ENCODE results near the gene FOXP2.
"Not testable (repeated sequence)": the region's sequence is repeated elsewhere in the genome, so short reads cannot be mapped to it uniquely, and the experiment has no call there.

Gene FOXP2

DNA sequence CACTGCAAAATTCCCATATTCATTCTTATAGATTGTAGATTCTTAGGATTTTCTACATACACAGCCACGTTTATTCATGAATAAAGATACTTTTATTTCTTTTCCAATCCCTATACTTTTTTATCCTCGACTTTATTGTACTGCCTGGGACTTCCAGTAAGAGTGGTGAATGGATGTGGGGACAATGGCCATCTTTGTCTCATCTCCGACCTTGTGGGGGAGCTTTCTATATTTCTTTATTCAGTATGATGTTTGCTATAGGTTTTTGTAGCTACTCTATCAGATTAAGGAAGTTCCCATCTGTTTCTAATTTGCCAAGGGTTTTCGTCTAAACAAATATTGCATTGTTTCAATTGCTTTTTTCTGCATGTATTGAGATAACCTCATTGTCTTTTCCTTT, 184.3 kb downstream of the FOXP2 start:
- DNase-seq = no peak

DNA sequence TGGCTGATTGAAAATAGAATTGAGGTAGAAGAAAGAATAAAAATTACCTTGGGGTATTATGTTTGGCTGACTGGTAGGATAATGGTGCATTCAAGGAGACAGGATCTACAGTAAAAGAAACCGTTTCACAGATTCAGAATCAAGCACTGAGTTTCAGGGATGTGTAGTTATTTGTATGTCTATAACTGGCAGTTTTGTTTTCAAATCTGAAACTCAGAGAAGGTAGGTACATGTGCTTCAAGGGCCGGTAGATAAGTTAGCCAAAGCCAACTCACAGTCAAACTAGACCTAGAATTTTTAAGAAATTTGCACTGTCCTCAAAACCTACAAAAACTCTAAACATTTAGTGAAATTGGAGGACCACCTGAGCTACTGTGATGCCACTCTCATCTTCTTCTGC, 191.5 kb downstream of the FOXP2 start:
- no peak for DNase-seq

DNA sequence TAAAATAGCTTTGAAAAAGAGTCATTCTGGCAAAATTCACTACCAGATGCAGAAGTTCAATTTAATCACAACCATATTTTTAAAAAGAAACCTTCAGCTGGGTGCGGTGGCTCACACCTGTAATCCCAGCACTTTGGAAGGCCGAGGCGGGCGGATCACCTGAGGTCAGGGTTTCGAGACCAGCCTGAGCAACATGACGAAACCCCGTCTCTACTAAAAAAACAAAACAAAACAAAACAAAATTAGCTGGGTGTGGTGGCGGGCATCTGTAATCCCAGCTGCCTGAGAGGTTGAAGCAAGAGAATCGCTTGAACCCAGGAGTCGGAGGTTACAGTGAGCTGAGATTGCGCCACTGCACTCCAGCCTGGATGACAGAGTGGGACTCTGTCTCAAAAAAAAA, 194.2 kb downstream of the FOXP2 start:
- not testable (repeated sequence) for DNase-seq

DNA sequence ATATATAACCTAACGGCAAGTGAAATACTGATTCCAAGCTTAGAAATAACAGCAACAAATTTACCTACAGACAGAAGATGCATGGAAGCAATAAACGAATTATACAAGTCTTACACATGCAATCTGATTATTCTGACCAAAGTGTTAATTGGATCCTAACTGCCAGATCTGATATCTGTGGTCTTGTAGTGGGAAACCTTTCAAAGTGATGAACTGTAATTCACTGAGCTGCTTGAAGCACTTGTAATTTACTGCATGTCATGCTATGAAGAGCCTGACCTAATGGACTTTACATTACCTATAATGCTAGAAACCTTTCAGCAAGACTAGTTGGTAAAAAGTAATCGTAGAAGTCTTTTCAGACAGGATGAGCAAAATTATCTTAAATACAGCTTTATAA, 205.6 kb downstream of the FOXP2 start:
- no peak for DNase-seq

DNA sequence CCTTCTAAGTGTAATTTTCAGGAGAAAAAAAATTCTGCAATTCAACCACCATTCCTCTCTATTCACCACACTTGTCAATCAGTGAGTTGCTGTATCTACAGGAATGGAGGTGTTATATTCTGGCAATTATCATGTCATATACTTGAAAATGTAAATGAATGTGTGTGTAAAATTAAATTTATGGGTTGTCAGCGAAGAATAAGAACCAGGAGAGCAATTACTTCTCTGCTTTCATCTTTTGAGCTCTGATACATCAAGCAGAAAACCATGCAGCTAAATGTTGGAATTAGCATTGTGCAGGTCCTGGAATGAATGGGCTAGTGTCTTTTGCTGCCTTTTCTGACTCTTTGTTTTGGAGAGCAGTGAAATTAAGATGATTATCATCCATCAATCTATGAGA, 207.6 kb downstream of the FOXP2 start:
- peak; percentile 89 for DNase-seq

DNA sequence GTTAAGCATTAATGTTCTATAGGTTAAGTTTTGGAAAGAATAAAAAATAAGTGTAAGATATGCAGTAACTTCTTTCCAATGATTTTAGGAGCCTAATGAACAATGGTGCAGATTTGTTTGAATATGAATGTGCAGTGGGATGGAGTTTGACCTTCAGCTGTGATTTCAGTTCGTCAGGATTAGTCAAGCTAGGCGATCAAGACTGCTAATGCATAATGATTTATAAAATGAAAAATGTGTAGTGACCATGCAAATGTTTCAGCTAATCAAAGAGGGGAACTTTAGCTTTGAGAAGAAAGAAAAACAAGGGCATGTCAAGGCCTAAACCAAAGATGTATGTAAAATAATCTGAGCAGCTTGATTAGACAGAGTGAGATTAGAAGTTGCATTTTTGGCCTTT, 208.5 kb downstream of the FOXP2 start:
- DNase-seq = peak; percentile 73

DNA sequence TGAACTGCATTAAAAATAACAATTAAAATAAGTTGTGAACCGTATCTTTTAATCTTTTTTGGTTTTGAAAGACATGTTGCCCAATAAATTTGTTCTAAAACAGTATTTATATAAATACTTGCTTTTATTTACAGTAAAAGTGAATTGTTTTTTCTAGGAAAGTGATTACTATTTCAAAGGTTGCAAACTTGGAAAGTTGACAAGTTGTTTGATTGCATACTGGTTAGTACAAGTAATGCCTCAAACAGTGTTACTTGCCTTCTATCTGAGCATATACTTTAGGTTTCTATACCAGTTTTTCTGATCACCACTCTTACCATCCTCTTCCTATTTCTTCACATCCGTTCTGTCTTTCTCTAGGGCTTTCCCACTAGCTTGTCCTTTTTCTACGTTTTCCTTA, 212.6 kb downstream of the FOXP2 start:
- DNase-seq = no peak

DNA sequence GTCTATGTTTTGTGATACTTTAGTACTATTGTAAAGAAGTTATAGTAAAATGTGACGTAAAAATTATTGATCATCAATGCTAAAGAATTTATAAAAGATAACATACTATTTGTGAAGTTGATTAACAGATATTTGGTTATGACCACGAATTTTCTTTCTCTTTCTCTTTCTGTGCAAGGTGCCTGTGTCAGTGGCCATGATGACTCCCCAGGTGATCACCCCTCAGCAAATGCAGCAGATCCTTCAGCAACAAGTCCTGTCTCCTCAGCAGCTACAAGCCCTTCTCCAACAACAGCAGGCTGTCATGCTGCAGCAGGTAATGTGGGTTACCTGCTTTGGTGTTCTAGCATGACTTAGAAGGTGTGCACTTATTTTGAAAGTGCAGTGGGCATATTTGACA, 213.7 kb downstream of the FOXP2 start:
- DNase-seq = no peak

DNA sequence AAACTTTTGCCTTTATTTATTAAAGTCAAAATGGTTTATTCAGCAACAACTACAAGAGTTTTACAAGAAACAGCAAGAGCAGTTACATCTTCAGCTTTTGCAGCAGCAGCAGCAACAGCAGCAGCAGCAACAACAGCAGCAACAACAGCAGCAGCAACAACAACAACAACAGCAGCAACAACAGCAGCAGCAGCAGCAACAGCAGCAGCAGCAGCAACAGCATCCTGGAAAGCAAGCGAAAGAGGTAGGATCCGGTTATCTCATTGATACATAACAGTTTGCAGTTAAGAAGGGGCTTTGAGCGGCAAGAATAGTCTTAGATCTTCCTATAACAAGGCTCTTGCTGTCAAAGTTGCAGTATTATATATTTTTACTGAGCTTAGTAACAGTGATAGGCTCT, 215.1 kb downstream of the FOXP2 start:
- DNase-seq = no peak

DNA sequence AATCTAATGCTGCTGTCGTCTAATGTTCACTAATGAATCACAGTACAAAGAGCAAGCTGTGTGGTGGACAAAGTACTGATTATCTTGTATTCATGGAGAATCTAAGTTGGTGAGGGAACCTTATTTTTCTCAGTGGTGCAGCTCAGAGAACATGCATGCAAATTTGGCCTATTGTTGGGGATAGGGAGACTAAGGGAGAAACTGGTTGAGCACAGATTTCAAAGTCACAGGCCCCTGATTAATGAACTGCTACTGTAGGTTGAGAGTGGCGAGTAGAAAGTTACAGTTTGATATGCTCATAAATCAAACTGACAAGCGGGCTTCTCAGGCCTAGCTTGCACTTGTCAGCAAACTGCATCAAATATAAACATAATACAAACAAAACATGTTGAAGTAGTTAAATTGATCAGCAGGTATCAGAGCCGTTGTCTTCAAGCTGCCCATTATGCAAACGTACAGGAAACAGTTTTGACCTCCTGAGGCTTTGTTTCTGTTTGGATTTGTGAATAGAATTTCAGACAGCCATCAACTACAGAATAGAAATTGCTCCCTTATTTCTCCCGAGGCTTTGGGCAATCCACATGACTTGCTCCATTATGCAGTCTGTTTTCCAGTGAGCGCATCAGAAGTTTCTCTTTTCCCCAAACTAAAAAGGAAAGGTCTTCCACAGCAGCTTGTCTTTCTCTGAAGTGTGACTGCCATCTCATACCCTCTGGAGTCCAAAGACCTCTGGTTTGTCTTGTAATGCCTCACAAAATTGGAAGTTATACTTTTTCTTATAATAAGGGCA, 215.8 kb downstream of the FOXP2 start:
- DNase-seq = peak; percentile 84

DNA sequence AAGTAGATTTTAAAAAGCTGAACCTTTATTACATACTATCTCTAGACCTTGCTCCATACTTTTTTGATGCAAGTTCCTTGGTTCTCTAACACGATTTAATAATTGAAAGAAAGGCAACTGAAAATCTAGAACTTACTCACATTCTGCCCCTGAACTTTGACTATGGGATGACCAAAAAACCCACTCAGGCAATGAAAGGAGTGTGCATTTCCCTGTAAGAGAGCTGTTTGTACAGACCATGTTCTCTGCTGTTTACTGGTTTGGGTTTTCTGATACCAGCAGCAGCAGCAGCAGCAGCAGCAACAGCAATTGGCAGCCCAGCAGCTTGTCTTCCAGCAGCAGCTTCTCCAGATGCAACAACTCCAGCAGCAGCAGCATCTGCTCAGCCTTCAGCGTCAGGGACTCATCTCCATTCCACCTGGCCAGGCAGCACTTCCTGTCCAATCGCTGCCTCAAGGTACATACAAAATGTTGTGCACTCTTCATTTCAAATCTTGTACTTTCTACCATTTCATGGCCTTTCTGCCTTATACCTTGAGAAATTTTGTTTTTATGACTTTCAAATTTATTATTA, 216.7 kb downstream of the FOXP2 start:
- DNase-seq = no peak

DNA sequence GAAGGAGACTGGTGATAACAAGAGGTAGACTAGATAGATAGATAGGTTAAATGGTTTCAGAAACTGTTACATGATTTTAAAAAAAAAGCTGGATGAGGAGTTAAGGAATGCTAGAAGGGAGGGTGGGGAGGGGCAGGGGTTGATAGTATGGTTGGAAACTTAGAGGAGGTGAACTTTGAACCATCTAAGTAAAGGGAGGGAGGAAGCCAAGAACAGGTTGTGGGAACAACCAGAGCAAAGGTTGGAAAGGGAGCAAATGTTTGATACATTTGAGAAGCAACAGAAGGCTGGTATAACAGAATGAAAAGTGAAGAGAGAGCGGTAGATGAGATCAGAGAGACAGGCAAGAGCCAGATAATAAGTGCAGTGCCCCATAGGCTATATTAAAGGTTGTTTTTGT, 224.8 kb downstream of the FOXP2 start:
- DNase-seq = no peak

DNA sequence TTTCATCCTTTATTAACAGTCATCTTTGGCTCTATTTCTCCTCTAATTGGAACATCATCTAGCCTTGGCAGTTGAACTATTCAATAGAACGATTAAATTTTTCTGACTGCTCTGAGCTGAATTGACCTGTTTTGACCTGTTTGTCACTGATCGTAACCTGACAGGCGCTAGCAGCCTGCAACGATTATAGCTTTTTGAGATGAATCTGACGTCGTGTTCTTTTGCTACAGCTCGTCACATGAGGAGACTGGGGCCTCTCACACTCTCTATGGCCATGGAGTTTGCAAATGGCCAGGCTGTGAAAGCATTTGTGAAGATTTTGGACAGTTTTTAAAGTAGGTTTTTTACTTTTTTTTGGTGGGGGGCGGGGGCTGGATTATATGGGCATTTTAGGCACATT, 229.8 kb downstream of the FOXP2 start:
- DNase-seq = peak; percentile 92

DNA sequence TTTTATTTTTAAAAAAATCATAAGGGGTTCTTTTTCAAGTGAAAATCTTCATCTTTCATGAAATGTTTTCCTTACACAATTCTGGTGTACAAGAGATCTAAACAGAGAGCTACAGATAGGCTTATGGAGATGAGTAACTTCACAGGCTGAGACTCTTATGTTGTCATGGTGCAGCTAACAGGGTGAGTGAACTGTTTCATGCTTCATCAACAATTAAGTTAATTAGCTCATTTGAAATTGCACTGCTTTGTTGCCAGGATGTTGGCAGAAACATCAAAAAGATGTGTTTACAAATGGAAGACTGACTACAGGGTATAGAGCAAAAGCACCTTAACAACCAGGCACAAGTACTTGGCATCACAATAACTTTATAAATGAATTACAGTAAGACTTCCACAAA, 230.8 kb downstream of the FOXP2 start:
- peak; percentile 97 for DNase-seq

DNA sequence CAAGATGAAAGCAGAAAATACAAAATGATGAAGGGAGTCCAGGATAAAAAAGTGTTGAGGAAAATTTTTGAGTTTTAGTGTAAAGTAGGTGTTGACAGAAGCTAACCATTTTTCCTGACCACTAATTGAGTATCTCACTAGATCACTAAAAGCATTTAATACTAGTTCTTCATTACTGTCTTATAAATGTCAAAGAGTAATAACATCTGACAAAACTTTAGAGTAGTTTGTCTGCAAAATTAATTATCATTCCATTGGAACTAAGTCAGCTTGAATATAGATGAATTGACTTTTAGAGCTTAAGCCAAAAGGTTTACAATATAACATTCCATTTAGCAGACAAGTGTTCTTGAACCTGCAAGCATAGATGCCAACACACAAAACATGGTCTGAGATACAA, 232.9 kb downstream of the FOXP2 start:
- DNase-seq = no peak

DNA sequence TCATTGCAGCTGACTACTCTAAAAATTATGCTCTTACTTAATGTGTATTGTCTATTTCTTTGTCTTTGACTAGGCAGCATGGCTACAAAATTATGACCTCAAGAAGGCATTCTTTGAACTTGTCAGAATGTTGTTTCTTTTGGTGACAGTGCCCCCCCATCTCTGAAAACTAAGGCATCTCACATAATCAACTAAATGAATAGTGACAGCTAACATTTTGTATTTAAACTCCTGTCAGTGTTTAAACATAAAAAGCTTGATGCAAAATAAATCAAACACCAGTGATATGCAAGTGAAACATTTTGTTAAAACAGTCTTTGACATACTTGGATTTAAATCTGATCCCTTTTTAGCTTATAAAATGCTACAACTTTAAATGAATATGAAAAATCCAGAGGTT, 233.5 kb downstream of the FOXP2 start:
- no peak for DNase-seq

DNA sequence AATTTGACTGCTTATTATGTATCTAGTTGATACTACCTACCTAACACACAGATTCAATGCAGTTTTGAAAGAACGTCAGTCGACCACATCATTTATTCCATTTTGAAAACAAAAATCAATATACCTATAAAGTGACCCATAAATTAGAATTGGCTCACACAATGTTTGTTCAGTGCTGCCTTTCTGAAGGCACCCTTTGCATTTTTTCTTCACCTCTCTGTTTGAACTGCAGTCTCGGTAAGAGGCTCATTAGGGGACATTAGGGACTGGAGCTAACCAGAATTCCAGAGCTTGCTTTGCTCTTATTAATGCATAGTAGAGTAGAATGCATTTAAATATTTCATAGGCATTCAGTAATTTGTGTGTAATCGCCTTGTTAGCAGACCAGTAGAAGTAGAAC, 234.1 kb downstream of the FOXP2 start:
- no peak for DNase-seq

DNA sequence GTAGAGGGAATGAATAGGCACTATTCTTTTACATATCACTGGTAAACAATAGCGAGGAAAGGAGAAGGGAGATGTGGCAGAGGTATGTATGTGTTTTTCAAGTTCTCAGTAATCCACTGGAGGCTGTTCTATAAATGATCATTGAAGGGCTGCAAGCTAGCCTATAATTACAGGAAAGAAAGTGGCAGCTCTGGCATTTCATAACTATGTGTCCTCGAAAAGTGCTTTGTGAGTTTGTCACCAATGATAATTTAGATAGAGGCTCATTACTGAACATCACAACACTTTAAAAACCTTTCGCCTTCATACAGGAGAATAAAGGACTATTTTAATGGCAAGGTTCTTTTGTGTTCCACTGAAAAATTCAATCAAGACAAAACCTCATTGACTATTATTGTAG, 235.1 kb downstream of the FOXP2 start:
- peak; percentile 34 for DNase-seq

DNA sequence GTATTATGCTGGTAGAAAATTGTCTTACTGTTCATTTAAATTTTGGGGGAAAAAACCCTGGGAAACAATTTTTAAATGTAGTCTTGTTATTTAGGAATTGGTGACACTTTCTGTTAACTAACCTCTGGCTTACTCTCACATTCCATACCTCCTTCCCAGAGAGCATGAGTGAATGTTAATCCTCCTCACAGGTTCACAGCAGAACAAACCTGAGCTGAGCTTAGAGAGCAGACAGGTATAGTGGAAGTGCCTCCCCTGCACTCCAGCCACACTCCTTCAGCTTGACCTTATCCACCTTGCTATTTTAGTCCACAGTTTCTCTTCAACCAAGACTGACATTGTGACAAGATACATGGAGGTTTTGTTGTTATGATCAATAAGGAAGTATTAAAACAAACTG, 235.9 kb downstream of the FOXP2 start:
- DNase-seq = no peak

DNA sequence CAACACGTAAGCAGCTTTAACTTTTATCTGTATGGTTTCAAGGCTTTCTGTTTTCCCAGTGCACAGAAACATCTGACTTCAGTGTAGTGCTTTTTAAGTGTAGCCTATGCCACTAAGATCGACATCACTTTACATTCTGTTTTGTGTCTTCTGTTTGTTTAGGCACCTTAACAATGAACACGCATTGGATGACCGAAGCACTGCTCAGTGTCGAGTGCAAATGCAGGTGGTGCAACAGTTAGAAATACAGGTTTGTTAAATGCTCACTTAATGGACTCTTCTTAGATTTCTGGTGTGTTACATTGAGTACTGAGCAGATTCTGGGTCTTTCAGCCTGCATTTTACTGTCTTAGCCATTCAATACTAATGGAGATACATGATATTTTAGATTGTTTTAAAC, 237.4 kb downstream of the FOXP2 start:
- DNase-seq = peak; percentile 71

DNA sequence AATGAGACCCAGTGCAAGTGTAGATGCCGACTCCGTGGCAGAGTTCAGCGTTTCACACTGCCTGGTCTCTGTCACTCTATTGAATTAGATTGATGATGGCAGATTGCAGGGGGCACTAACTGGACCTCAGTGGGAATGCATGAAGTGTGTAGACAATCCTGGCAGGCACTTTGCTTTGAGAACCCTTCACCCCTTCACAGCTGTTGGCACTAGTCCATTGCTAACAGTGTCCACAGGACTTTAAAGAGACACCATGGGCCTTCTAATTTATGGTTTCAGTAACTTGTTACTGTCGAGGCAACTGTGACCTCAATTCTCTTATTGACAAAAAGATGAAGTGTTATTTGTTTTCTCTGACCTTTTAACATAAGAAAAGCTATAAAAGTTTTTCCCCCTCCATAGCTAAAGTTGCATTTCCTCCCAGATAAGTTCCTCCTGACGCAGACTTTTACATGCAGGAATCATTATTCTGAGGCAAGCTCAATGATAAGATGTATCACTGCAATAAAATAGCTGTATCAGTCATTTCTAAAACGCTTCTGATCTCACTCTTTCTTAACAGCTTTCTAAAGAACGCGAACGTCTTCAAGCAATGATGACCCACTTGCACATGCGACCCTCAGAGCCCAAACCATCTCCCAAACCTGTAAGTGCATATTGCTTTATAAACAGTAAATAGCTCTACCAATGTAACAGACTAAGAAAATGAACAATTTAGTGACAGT, 238.9 kb downstream of the FOXP2 start:
- peak; percentile 21 for DNase-seq

DNA sequence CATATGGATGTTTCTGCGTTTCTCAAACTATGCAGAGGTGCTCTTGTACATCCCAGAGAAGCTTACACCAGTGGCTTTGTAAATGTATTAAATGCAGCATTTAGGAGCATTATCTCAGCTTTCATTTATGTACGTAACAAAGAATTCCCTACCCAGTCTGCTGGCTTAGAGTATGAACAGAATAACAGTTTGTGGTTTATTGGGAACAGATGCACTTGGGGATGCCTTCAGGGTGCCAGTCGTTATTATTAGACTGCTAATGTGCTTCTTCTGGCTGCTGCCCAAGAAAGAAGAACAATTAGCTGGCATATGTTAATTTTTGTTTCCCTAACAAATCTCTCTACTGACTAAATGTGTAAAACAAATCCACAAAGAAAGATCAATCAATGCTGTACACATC, 241.9 kb downstream of the FOXP2 start:
- peak; percentile 92 for DNase-seq

DNA sequence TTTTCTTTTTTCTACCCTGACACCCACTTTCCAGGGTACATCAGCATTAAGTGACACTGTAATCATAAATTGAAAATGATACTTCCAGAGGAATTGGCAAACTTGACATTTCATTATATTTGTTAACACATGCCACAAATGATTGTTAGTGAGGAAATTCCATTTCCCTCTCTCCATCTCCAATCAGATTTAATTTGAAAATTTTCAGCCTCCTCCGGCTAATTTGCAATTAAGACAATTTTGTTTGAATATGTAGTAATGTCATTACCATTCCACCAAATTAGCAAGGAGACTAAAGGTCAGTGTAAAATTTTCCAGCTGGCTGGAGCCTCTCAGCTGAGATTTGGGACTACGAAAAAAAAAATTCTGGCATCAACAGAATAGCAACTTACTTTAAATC, 242.7 kb downstream of the FOXP2 start:
- no peak for DNase-seq

DNA sequence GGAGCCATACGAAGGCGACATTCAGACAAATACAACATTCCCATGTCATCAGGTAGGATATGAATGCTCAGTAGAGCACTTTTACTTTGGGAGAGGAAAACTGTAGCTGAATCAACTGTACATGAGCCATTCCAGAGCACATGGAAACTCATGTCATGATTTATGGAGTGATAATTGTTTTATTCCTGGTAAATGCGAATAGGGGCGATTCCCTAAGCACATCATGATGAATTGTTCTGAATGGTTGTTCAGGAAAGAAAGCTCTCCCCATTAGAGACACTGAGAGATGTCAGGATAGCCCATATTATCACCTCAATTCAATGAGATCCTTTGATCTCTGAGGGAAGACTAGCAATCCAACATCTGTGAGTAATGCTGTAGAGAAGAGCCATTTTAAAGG, 243.6 kb downstream of the FOXP2 start:
- DNase-seq = peak; percentile 56

Measured in NCI-H1105 treated with DMSO at 0.1 percent for 48 hours (cell line).